HCT116 (cell line): Measurements from ENCODE around the gene MRPL41.

Experiments
- CBX3 ChIP-seq: IDR thresholded peaks from 2 replicates; pipeline ENCODE4 v1.6.1; 2012; ENCODE audit warnings: low read depth
- CEBPB ChIP-seq: IDR thresholded peaks from 2 replicates; pipeline ENCODE4 v1.6.1; 2012; ENCODE audit warnings: low read depth
- POLR2A ChIP-seq: IDR thresholded peaks from 2 replicates; pipeline ENCODE4 v1.7.0; 2011; ENCODE audit warnings: borderline replicate concordance; ENCODE audit not compliant: insufficient read depth, insufficient read length; ENCODE audit errors: extremely low read depth
- POLR2AphosphoS5 ChIP-seq: IDR thresholded peaks from 2 replicates; pipeline ENCODE4 v1.6.1; 2011; ENCODE audit warnings: mild to moderate bottlenecking, low read depth, low read length, moderate library complexity
- TF ChIP-seq, protein P1 (sequence below): IDR thresholded peaks from 2 replicates; pipeline ENCODE4 v1.6.1; 2011; ENCODE audit warnings: mild to moderate bottlenecking, low read length, moderate library complexity; ENCODE audit not compliant: insufficient replicate concordance; ENCODE audit errors: extremely low read depth
- TF ChIP-seq, protein P2 (sequence below), 3 experiments: fragments of 200-600 bp in 1 of 3; sonication (generic) in 1 of 3; IDR thresholded peaks in 2 of 3; conservative IDR thresholded peaks in 1 of 3; 2 replicates each; pipeline ENCODE4 v1.5.1; 2012 to 2017; ENCODE audit warnings: low read depth in 2 of 3, low read length in 2 of 3, antibody characterized with exemption in 1 of 3, borderline replicate concordance in 1 of 3, control low read depth in 1 of 3, mild to moderate bottlenecking in 1 of 3, mixed read lengths in 1 of 3, mixed run types in 1 of 3, moderate library complexity in 1 of 3; ENCODE audit not compliant: insufficient read depth in 1 of 3
- TF ChIP-seq, protein P3 (sequence below): IDR thresholded peaks from 2 replicates; pipeline ENCODE4 v1.6.1; 2012

DNA sequence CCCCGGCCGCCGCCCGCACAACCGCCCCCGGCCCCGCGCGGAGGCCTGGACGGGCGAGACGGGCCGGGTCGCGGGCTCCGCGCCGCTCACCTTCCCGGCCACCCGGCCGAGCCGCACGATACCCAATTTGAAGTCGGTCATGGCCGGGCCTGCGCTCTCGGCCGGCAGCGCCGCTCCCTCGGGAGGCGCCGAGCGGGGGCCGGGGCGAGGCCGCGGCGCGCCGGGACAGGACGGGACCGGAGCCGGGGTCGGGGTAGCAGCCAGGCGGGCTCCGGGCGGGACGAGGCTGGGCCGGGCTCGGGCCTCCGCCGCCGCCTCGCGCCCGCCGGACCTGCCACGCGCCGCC is 38.4 kb downstream of the MRPL41 start:
- TF ChIP-seq, protein P1, sequence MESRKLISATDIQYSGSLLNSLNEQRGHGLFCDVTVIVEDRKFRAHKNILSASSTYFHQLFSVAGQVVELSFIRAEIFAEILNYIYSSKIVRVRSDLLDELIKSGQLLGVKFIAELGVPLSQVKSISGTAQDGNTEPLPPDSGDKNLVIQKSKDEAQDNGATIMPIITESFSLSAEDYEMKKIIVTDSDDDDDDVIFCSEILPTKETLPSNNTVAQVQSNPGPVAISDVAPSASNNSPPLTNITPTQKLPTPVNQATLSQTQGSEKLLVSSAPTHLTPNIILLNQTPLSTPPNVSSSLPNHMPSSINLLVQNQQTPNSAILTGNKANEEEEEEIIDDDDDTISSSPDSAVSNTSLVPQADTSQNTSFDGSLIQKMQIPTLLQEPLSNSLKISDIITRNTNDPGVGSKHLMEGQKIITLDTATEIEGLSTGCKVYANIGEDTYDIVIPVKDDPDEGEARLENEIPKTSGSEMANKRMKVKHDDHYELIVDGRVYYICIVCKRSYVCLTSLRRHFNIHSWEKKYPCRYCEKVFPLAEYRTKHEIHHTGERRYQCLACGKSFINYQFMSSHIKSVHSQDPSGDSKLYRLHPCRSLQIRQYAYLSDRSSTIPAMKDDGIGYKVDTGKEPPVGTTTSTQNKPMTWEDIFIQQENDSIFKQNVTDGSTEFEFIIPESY = no peak
- TF ChIP-seq CEBPB (no peak), CBX3 (no peak), POLR2A (no peak), POLR2AphosphoS5 (no peak)
- TF ChIP-seq, protein P2, sequence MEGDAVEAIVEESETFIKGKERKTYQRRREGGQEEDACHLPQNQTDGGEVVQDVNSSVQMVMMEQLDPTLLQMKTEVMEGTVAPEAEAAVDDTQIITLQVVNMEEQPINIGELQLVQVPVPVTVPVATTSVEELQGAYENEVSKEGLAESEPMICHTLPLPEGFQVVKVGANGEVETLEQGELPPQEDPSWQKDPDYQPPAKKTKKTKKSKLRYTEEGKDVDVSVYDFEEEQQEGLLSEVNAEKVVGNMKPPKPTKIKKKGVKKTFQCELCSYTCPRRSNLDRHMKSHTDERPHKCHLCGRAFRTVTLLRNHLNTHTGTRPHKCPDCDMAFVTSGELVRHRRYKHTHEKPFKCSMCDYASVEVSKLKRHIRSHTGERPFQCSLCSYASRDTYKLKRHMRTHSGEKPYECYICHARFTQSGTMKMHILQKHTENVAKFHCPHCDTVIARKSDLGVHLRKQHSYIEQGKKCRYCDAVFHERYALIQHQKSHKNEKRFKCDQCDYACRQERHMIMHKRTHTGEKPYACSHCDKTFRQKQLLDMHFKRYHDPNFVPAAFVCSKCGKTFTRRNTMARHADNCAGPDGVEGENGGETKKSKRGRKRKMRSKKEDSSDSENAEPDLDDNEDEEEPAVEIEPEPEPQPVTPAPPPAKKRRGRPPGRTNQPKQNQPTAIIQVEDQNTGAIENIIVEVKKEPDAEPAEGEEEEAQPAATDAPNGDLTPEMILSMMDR (IDR thresholded peaks at IDR 0.05 in 2 of 3, conservative IDR thresholded peaks at IDR 0.05 in 1 of 3; ENCODE audit: borderline replicate concordance in 1 of 3, insufficient read depth in 1 of 3, low read depth in 2 of 3, low read length in 2 of 3) = no peak
- TF ChIP-seq, protein P3, sequence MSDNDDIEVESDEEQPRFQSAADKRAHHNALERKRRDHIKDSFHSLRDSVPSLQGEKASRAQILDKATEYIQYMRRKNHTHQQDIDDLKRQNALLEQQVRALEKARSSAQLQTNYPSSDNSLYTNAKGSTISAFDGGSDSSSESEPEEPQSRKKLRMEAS = no peak
